H1 (cell line): ENCODE data around the gene ARHGAP26. TPM values are rescaled to one million over a fixed set of nuclear protein-coding genes. Genes with fewer than 3 reads are reported as not detected.

Experiments
- CTCF ChIA-PET: fragments of 300-600 bp; sonication (Branson Sonifier 250); formaldehyde crosslinking; loops from one replicate; lab custom pipeline; 2021; ENCODE audit not compliant: partially characterized antibody; lab: Charles Lee
- POLR2A ChIA-PET: fragments of 300-600 bp; sonication (Branson Sonifier 250); formaldehyde crosslinking; loops from one replicate; lab custom pipeline; 2021; ENCODE audit warnings: inconsistent platforms; ENCODE audit not compliant: partially characterized antibody; lab: Charles Lee
- DNase-seq, 2 experiments: peaks; one replicate each; pipeline versions ENCODE4 v3.0.0 to v3.0.0-alpha.2; 2010 to 2022; ENCODE audit warnings: low spot score in 2 of 2, low read depth in 1 of 2, mixed read lengths in 1 of 2
- FAIRE-seq: peaks from 2 replicates; lab custom pipeline; 2011; peaks lifted over from hg19 to GRCh38; lab: Jason Lieb, UNC
- H2AFZ ChIP-seq: 2 replicates; pipeline ENCODE4 v1.8.1; 2012; ENCODE audit warnings: low read length, inconsistent platforms
- H2AK5ac ChIP-seq: 2 replicates; pipeline ENCODE4 v1.6.1; 2013; ENCODE audit warnings: low read depth, low read length
- H2BK120ac ChIP-seq: replicated peaks from 2 replicates; pipeline ENCODE3; 2013; ENCODE audit warnings: low read depth, low read length, inconsistent platforms
- H2BK12ac ChIP-seq: 2 replicates; pipeline ENCODE4 v1.6.1; 2013; ENCODE audit warnings: low read depth, low read length
- H2BK15ac ChIP-seq: 2 replicates; pipeline ENCODE4 v1.6.1; 2013; ENCODE audit warnings: low read length
- H2BK20ac ChIP-seq: 2 replicates; pipeline ENCODE4 v1.6.1; 2013; ENCODE audit warnings: low read length
- H2BK5ac ChIP-seq: 2 replicates; pipeline ENCODE4 v1.6.1; 2013; ENCODE audit warnings: low read depth, low read length
- H3K14ac ChIP-seq: 2 replicates; pipeline ENCODE4 v1.6.1; 2013; ENCODE audit warnings: inconsistent platforms; ENCODE audit not compliant: insufficient read length
- H3K18ac ChIP-seq: 2 replicates; pipeline ENCODE4 v1.6.1; 2013; ENCODE audit warnings: low read length; ENCODE audit errors: extremely low read depth
- H3K23ac ChIP-seq: 2 replicates; pipeline ENCODE4 v1.6.1; 2013; ENCODE audit warnings: inconsistent platforms; ENCODE audit not compliant: insufficient read length
- H3K23me2 ChIP-seq: 2 replicates; pipeline ENCODE4 v1.6.1; 2013; ENCODE audit warnings: low read depth, low read length
- H3K27ac ChIP-seq: 2 replicates; pipeline ENCODE4 v1.6.1; 2011; ENCODE audit warnings: low read depth, low read length, inconsistent platforms
- H3K27me3 ChIP-seq, 4 experiments: replicated peaks in 1 of 4; 1 replicate in 1 of 4; 2 replicates in 3 of 4; pipeline versions ENCODE4 v1.6.1 to v1.8.1; 2011 to 2013; ENCODE audit warnings: low read length in 3 of 4, mild to moderate bottlenecking in 3 of 4, inconsistent platforms in 2 of 4, mixed read lengths in 2 of 4, moderate library complexity in 1 of 4; ENCODE audit not compliant: control insufficient read depth in 3 of 4, insufficient read depth in 3 of 4; ENCODE audit errors: extremely low read depth in 1 of 4
- H3K36me3 ChIP-seq, 4 experiments: 2 replicates each; pipeline versions ENCODE4 v1.6.1 to v1.8.1; 2011 to 2013; ENCODE audit warnings: mild to moderate bottlenecking in 4 of 4, low read length in 3 of 4, moderate library complexity in 2 of 4, control low read depth in 1 of 4, inconsistent platforms in 1 of 4; ENCODE audit not compliant: insufficient read depth in 4 of 4, control insufficient read depth in 2 of 4
- H3K4ac ChIP-seq: replicated peaks from 2 replicates; pipeline ENCODE3; 2013; ENCODE audit warnings: low read length, low read depth, mixed read lengths, inconsistent platforms; ENCODE audit not compliant: insufficient read length
- H3K4me1 ChIP-seq, 4 experiments: replicated peaks in 1 of 4; 1 replicate in 1 of 4; 2 replicates in 3 of 4; pipeline versions ENCODE4 v1.6.1 to v1.8.1; 2011 to 2013; ENCODE audit warnings: low read length in 3 of 4, inconsistent platforms in 2 of 4, mixed read lengths in 1 of 4; ENCODE audit not compliant: insufficient read depth in 4 of 4, control insufficient read depth in 3 of 4
- H3K4me2 ChIP-seq, 2 experiments: 2 replicates each; pipeline versions ENCODE4 v1.6.1 to v1.8.1; 2011 to 2013; ENCODE audit warnings: low read depth in 2 of 2, low read length in 2 of 2, control low read depth in 1 of 2, inconsistent platforms in 1 of 2, mild to moderate bottlenecking in 1 of 2; ENCODE audit not compliant: insufficient read depth in 1 of 2
- H3K4me3 ChIP-seq, 4 experiments: fragments of 200-600, 300-600 bp in 1 of 4; sonication (generic), shearing (Covaris generic), sonication (Bioruptor Twin) in 1 of 4; 2 replicates each; pipeline versions ENCODE4 v1.5.1 to v1.8.1; 2011 to 2016; ENCODE audit warnings: low read length in 4 of 4, low read depth in 3 of 4, control low read depth in 2 of 4, inconsistent platforms in 2 of 4, mild to moderate bottlenecking in 2 of 4, mixed read lengths in 1 of 4, moderate library complexity in 1 of 4; ENCODE audit not compliant: insufficient read depth in 2 of 4; ENCODE audit errors: extremely low read depth in 1 of 4
- H3K56ac ChIP-seq: replicated peaks from 2 replicates; pipeline ENCODE3; 2013; ENCODE audit warnings: low read depth, mild to moderate bottlenecking, mixed read lengths, low read length, inconsistent platforms; ENCODE audit not compliant: insufficient read length
- H3K79me1 ChIP-seq: 2 replicates; pipeline ENCODE4 v1.6.1; 2013; ENCODE audit warnings: low read depth, low read length, control low read depth
- H3K79me2 ChIP-seq, 2 experiments: 2 replicates each; pipeline versions ENCODE4 v1.6.1 to v1.8.1; 2012 to 2013; ENCODE audit warnings: low read length in 2 of 2, mild to moderate bottlenecking in 2 of 2, inconsistent platforms in 1 of 2; ENCODE audit not compliant: insufficient read depth in 2 of 2, control insufficient read depth in 1 of 2
- H3K9ac ChIP-seq, 4 experiments: replicated peaks in 1 of 4; 1 replicate in 1 of 4; 2 replicates in 3 of 4; pipeline versions ENCODE4 v1.6.1 to v1.8.1; 2011 to 2013; ENCODE audit warnings: low read depth in 3 of 4, low read length in 3 of 4, control low read depth in 2 of 4, mild to moderate bottlenecking in 2 of 4, moderate library complexity in 2 of 4, inconsistent platforms in 1 of 4; ENCODE audit errors: extremely low read depth in 1 of 4
- H3K9me3 ChIP-seq, 2 experiments: 2 replicates each; pipeline versions ENCODE4 v1.6.1 to v1.8.1; 2012 to 2013; ENCODE audit warnings: mild to moderate bottlenecking in 2 of 2, moderate library complexity in 2 of 2, control low read depth in 1 of 2, inconsistent platforms in 1 of 2, low read depth in 1 of 2, low read length in 1 of 2, mixed read lengths in 1 of 2; ENCODE audit not compliant: insufficient read depth in 2 of 2
- H4K20me1 ChIP-seq, 2 experiments: replicated peaks in 1 of 2; 2 replicates each; pipeline versions ENCODE3 to v1.8.1; 2011 to 2013; ENCODE audit warnings: inconsistent platforms in 2 of 2, low read length in 2 of 2, mild to moderate bottlenecking in 1 of 2; ENCODE audit not compliant: insufficient read depth in 2 of 2, control insufficient read depth in 1 of 2
- H4K5ac ChIP-seq: 2 replicates; pipeline ENCODE4 v1.6.1; 2013; ENCODE audit warnings: low read length, low read depth, mixed read lengths, inconsistent platforms; ENCODE audit not compliant: insufficient read length
- H4K8ac ChIP-seq: 2 replicates; pipeline ENCODE4 v1.8.0; 2013; ENCODE audit warnings: mild to moderate bottlenecking, moderate library complexity, low read length, inconsistent platforms; ENCODE audit not compliant: insufficient read depth; ENCODE audit errors: extremely low read depth
- H4K91ac ChIP-seq: replicated peaks from 2 replicates; pipeline ENCODE3; 2013; ENCODE audit warnings: low read length, mixed read lengths, inconsistent platforms; ENCODE audit not compliant: insufficient read length
- BACH1 ChIP-seq: IDR thresholded peaks from 2 replicates; pipeline ENCODE4 v1.6.1; 2012; ENCODE audit warnings: low read length, improper control_type of control experiment
- CBX5 ChIP-seq: fragments of 300-800, 300-1000 bp; sonication (generic); IDR thresholded peaks from 2 replicates; pipeline ENCODE4 v1.7.1; 2016; ENCODE audit warnings: antibody characterized with exemption, low read length, low read depth
- FOSL1 ChIP-seq: IDR thresholded peaks from 2 replicates; pipeline ENCODE4 v1.6.1; 2011; ENCODE audit warnings: mild to moderate bottlenecking, low read depth, low read length, moderate library complexity; ENCODE audit not compliant: insufficient read depth
- JUND ChIP-seq: IDR thresholded peaks from 2 replicates; pipeline ENCODE4 v1.6.1; 2011; ENCODE audit warnings: mild to moderate bottlenecking, improper control_type of control experiment, low read length
- RAD21 ChIP-seq, 2 experiments: IDR thresholded peaks in 1 of 2; conservative IDR thresholded peaks in 1 of 2; 2 replicates each; pipeline ENCODE4 v1.6.1; 2011; ENCODE audit warnings: low read depth in 2 of 2, low read length in 2 of 2, improper control_type of control experiment in 1 of 2, inconsistent platforms in 1 of 2, mild to moderate bottlenecking in 1 of 2, moderate library complexity in 1 of 2
- RFX5 ChIP-seq: IDR thresholded peaks from 2 replicates; pipeline ENCODE4 v1.6.1; 2011; ENCODE audit warnings: low read depth, low read length, improper control_type of control experiment, borderline replicate concordance
- RXRA ChIP-seq: IDR thresholded peaks from 2 replicates; pipeline ENCODE4 v1.6.1; 2011; ENCODE audit warnings: low read depth, mild to moderate bottlenecking, low read length, moderate library complexity; ENCODE audit not compliant: insufficient read depth
- SIX5 ChIP-seq: IDR thresholded peaks from 2 replicates; pipeline ENCODE4 v1.6.1; 2011; ENCODE audit warnings: mild to moderate bottlenecking, low read depth, low read length
- SP2 ChIP-seq: IDR thresholded peaks from 2 replicates; pipeline ENCODE4 v1.6.1; 2012; ENCODE audit warnings: mild to moderate bottlenecking, low read length, inconsistent platforms
- SP4 ChIP-seq: IDR thresholded peaks from 2 replicates; pipeline ENCODE4 v1.6.1; 2012; ENCODE audit warnings: low read length, inconsistent platforms
- SRF ChIP-seq: IDR thresholded peaks from 2 replicates; pipeline ENCODE4 v1.6.1; 2011; ENCODE audit warnings: mild to moderate bottlenecking, low read depth, low read length, moderate library complexity
- YY1 ChIP-seq: IDR thresholded peaks from 2 replicates; pipeline ENCODE4 v1.6.1; 2011; ENCODE audit warnings: low read depth, mild to moderate bottlenecking, low read length
- WGBS, 2 experiments: shearing (Covaris generic) in 1 of 2; methylation state at CpG; one replicate each; pipeline versions ENCODE4 v1.1.6 to v1.1.7; 2013 to 2015; ENCODE audit warnings: low lambda C conversion rate in 2 of 2, mixed read lengths in 2 of 2, inconsistent platforms in 1 of 2, low coverage in 1 of 2, missing lambda C conversion rate in 1 of 2; ENCODE audit not compliant: insufficient replicate concordance in 2 of 2, insufficient coverage in 1 of 2, insufficient read length in 1 of 2; ENCODE audit errors: extremely low coverage in 1 of 2, missing lambda C conversion rate in 1 of 2; 5-methylcytosine and 5-hydroxymethylcytosine counted together
- polyA plus RNA-seq, 7 experiments: library from polyadenylated mRNA; depleted of rRNA in 3 of 7; stranded (reverse) in 5 of 7; unstranded in 2 of 7; fragments of >200 nt in 5 of 7; fragments of 200-250 nt in 2 of 7; gene quantifications; 1 replicate in 5 of 7; 2 replicates in 1 of 7; 4 replicates in 1 of 7; pipeline versions ENCODE4 v1.2.1 to v1.2.3, GENCODE V29; 2011 to 2013; ENCODE audit warnings: missing spikeins in 2 of 7, mixed read lengths in 2 of 7
- total RNA-seq: library from RNA; stranded (reverse); fragmentation: NEBNext Ultra II Directional; extraction: Animal tissue kit (Norgen Biotek cat#: 25700); gene quantifications from 2 replicates; pipeline ENCODE4 v1.2.1, GENCODE V29; 2021
- TF ChIP-seq, protein P1 (sequence below): IDR thresholded peaks from 2 replicates; pipeline ENCODE4 v1.6.1; 2011; ENCODE audit warnings: low read depth, mild to moderate bottlenecking, low read length; ENCODE audit not compliant: insufficient read depth

Gene ARHGAP26
- total and polyA plus RNA-seq, 2 of the 8 experiments (the other 6 are each of a cell fraction or from before 2014, with no cell fraction given) = 7.1 to 24.8 TPM

- no peak for FAIRE-seq
- POLR2A ChIA-PET = no interaction called here
- 86% methylated on average over 4 of the region's 4 CpGs; no CpG with 5 or more reads in 1 of the 2 experiments for WGBS, 2 experiments
- TF ChIP-seq CBX5 (no peak), SIX5 (no peak), FOSL1 (no peak), SP4 (no peak), RXRA (no peak), SP2 (no peak), SRF (no peak), YY1 (no peak), RAD21 (IDR thresholded peaks at IDR 0.05 in 1 of 2, conservative IDR thresholded peaks at IDR 0.05 in 1 of 2; ENCODE audit: low read depth in 2 of 2, low read length in 2 of 2) (no peak), BACH1 (no peak), RFX5 (no peak), JUND (no peak)
- TF ChIP-seq, protein P1, sequence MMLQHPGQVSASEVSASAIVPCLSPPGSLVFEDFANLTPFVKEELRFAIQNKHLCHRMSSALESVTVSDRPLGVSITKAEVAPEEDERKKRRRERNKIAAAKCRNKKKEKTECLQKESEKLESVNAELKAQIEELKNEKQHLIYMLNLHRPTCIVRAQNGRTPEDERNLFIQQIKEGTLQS = no peak
Measured at GRCh38 chr5:143025376-143025775, 255.2 kb downstream of the ARHGAP26 start.

More at GRCh38 chr5:143025376-143025775, 255.2 kb downstream of the ARHGAP26 start:
- Histone ChIP-seq H2BK20ac (no peak overlapping the region), H3K18ac (no peak overlapping the region), H3K23ac (no peak overlapping the region), H2BK120ac (no peak overlapping the region), H3K56ac (no peak overlapping the region), H2BK12ac (no peak overlapping the region), H3K9ac (no peak overlapping the region), H4K91ac (no peak overlapping the region), H4K5ac (no peak overlapping the region), H3K36me3 (no peaks in the 10 kb centered on the region), H3K27me3 (no peaks in the 10 kb centered on the region), H3K27ac (no peak overlapping the region), H2BK5ac (no peak overlapping the region), H4K20me1 (no peaks in the 10 kb centered on the region), H3K23me2 (peaks cover 2% of the 10 kb centered on the region; the same call in 1 of the 2 replicates), H2AK5ac (no peak overlapping the region), H3K9me3 (no peaks in the 10 kb centered on the region), H3K4me3 (no peak overlapping the region), H2AFZ (no peak overlapping the region), H3K4ac (no peak overlapping the region), H4K8ac (no peak overlapping the region), H3K4me1 (peaks cover 0 to 5% (median 2%) of the 10 kb centered on the region in 4 experiments; a peak in 2 of 7 replicates), H2BK15ac (no peak overlapping the region), H3K4me2 (no peak overlapping the region), H3K79me2 (no peaks in the 10 kb centered on the region), H3K14ac (no peak overlapping the region), H3K79me1 (no peaks in the 10 kb centered on the region)
- CTCF ChIA-PET = interaction anchor here (0.7 kb wide), 1 partner anchor 15 kb away, joined by 5 read pairs; no protein-coding TSS in a partner anchor
- DNase-seq = no peak
